Loucy (cell line): ENCODE measurements around the gene ARMH4.

Experiments
- H2AFZ ChIP-seq: fragments of 200-600 bp; sonication (generic); 2 replicates; pipeline ENCODE4 v1.6.0; 2016; ENCODE audit warnings: antibody characterized with exemption, mild to moderate bottlenecking, low read length, moderate library complexity
- H3F3A ChIP-seq: fragments of 200-600 bp; 2 replicates; pipeline ENCODE4 v1.6.0; 2016; ENCODE audit warnings: antibody characterized with exemption, low read depth, mild to moderate bottlenecking
- H3K27me3 ChIP-seq: fragments of 200-600 bp; sonication (generic); 2 replicates; pipeline ENCODE4 v1.6.1; 2014; ENCODE audit warnings: low read length, mild to moderate bottlenecking; ENCODE audit not compliant: insufficient read depth, poor library complexity, severe bottlenecking
- H3K36me3 ChIP-seq: fragments of 200-600 bp; sonication (generic); 2 replicates; pipeline ENCODE4 v1.6.1; 2016; ENCODE audit warnings: low read length; ENCODE audit not compliant: insufficient read depth
- H3K4me1 ChIP-seq: fragments of 200-600 bp; sonication (generic); 2 replicates; pipeline ENCODE4 v1.5.1; 2014; ENCODE audit warnings: low read length, mild to moderate bottlenecking; ENCODE audit not compliant: insufficient read depth, poor library complexity, severe bottlenecking
- H3K4me2 ChIP-seq: fragments of 200-600 bp; sonication (generic); 2 replicates; pipeline ENCODE4 v1.6.0; 2014; ENCODE audit warnings: antibody characterized with exemption, low read length, low read depth, mild to moderate bottlenecking; ENCODE audit not compliant: poor library complexity, severe bottlenecking
- H3K4me3 ChIP-seq: fragments of 200-600 bp; sonication (generic); 2 replicates; pipeline ENCODE4 v1.5.1; 2014; ENCODE audit warnings: low read length, mild to moderate bottlenecking, mixed read lengths; ENCODE audit not compliant: poor library complexity, severe bottlenecking
- H3K79me2 ChIP-seq: fragments of 200-600 bp; sonication (generic); 2 replicates; pipeline ENCODE4 v1.6.1; 2014; ENCODE audit warnings: low read length; ENCODE audit not compliant: insufficient read depth
- H3K9ac ChIP-seq: fragments of 200-600 bp; sonication (generic); 2 replicates; pipeline ENCODE4 v1.6.0; 2014; ENCODE audit warnings: mild to moderate bottlenecking, low read depth, low read length, moderate library complexity; ENCODE audit not compliant: poor library complexity, severe bottlenecking
- H3K9me2 ChIP-seq: fragments of 200-600 bp; sonication (generic); replicated peaks from 2 replicates; pipeline ENCODE4 v1.6.1; 2016; ENCODE audit warnings: low read depth, low read length, mixed read lengths
- H3K9me3 ChIP-seq: fragments of 200-600 bp; sonication (generic); 2 replicates; pipeline ENCODE4 v1.6.1; 2014; ENCODE audit warnings: mild to moderate bottlenecking, antibody characterized with exemption, low read length, low read depth; ENCODE audit not compliant: insufficient read depth
- H4K20me1 ChIP-seq: fragments of 200-600 bp; sonication (generic); 2 replicates; pipeline ENCODE4 v1.6.0; 2014; ENCODE audit warnings: antibody characterized with exemption, low read length, mild to moderate bottlenecking; ENCODE audit not compliant: insufficient read depth, poor library complexity, severe bottlenecking
- CTCF ChIP-seq: fragments of 200-600 bp; sonication (generic); conservative IDR thresholded peaks from 2 replicates; pipeline ENCODE4 v1.5.1; 2014; ENCODE audit warnings: mild to moderate bottlenecking, antibody characterized with exemption, low read length
- EZH2phosphoT487 ChIP-seq: fragments of 200-600 bp; IDR thresholded peaks from 2 replicates; pipeline ENCODE4 v1.6.1; 2018; ENCODE audit warnings: antibody characterized with exemption, mild to moderate bottlenecking, moderate library complexity, borderline replicate concordance

ARMH4 gene, protein sequence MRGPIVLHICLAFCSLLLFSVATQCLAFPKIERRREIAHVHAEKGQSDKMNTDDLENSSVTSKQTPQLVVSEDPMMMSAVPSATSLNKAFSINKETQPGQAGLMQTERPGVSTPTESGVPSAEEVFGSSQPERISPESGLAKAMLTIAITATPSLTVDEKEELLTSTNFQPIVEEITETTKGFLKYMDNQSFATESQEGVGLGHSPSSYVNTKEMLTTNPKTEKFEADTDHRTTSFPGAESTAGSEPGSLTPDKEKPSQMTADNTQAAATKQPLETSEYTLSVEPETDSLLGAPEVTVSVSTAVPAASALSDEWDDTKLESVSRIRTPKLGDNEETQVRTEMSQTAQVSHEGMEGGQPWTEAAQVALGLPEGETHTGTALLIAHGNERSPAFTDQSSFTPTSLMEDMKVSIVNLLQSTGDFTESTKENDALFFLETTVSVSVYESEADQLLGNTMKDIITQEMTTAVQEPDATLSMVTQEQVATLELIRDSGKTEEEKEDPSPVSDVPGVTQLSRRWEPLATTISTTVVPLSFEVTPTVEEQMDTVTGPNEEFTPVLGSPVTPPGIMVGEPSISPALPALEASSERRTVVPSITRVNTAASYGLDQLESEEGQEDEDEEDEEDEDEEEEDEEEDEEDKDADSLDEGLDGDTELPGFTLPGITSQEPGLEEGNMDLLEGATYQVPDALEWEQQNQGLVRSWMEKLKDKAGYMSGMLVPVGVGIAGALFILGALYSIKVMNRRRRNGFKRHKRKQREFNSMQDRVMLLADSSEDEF

DNA sequence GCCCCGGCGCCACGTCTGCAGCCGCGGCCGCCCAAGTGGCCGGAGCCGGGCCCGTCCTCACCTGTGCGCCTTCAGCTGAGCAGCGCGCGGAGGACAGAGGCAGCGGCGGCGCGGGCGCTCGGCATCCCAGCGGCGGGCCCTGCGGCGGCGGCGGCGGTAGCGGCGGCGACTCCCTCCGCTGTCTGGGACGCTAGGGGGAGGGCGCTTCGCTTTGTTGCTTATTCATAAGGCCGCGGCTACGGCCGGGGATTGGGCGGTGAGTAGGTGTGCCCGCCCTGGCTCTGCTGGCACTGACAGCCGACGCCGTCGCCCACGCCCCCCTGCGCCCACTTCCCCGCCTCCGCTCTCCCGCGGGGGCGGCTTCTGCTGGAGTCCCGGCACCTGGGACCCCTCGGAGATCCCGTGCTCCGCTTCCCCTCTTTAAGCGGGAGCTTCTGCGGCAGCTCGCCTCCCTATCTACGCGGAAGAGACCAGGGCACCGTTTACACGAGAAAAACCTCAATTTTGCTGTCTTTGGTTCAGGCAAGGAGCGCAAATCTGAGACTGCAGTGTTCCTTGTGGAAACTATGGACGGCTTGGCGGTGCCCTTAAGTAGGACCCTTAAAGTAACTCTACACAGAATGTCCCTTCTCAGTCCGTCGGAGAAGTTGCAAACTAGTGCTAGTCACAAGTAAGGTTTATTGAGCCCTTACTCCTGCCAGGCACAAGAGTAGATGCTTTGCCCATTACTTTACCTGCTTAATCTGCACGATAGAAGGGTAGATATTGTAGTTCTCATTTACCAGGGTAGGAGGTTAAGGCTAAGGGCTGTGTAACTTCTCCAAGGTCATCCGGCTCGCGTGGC, at the start of gene ARMH4:
Gene ARMH4, minus strand, starts transcription at position 200 of the 844 bp plus-strand sequence. CDS start 12,855 bp downstream, outside the sequence.
- no peaks in the 10 kb centered on the region for H3K9me3 ChIP-seq
- peaks cover 32% of the 10 kb centered on the region for H3K27me3 ChIP-seq
- no peaks in the 10 kb centered on the region for H3F3A ChIP-seq
- no peaks in the 10 kb centered on the region for H3K79me2 ChIP-seq
- peaks cover 6% of the 10 kb centered on the region for H3K4me1 ChIP-seq
- peak within 1 kb of the TSS; percentile 74 for H3K4me3 ChIP-seq
- H2AFZ ChIP-seq = peak within 1 kb of the TSS; percentile 96
- no peaks in the 10 kb centered on the region for H3K36me3 ChIP-seq
- TF ChIP-seq CTCF (no peak), EZH2phosphoT487 (no peak)
- H4K20me1 ChIP-seq = no peaks in the 10 kb centered on the region
- H3K9me2 ChIP-seq = no peaks in the 10 kb centered on the region
- peak within 1 kb of the TSS; percentile 89 for H3K4me2 ChIP-seq
- no peak within 1 kb of the TSS for H3K9ac ChIP-seq

- H3K4me3 ChIP-seq = peak overlapping the region; percentile 96
- no peak for TF ChIP-seq CTCF
- TF ChIP-seq EZH2phosphoT487 = no peak
- H3K4me2 ChIP-seq = peak overlapping the region; percentile 84
- H3F3A ChIP-seq = no peaks in the 10 kb centered on the region
- no peaks in the 10 kb centered on the region for H3K36me3 ChIP-seq
- H3K9ac ChIP-seq = peak overlapping the region; percentile 86
- peaks cover 24% of the 10 kb centered on the region for H3K79me2 ChIP-seq
- peak overlapping the region; percentile 81 for H2AFZ ChIP-seq
- no peaks in the 10 kb centered on the region for H3K9me2 ChIP-seq
- H3K4me1 ChIP-seq = peaks cover 25% of the 10 kb centered on the region
- H4K20me1 ChIP-seq = peaks cover 7% of the 10 kb centered on the region
- H3K9me3 ChIP-seq = no peaks in the 10 kb centered on the region
- no peaks in the 10 kb centered on the region for H3K27me3 ChIP-seq
These were observed 48.8 kb upstream of the ARMH4 start for GRCh38 chr14:58200846-58201245.

DNA sequence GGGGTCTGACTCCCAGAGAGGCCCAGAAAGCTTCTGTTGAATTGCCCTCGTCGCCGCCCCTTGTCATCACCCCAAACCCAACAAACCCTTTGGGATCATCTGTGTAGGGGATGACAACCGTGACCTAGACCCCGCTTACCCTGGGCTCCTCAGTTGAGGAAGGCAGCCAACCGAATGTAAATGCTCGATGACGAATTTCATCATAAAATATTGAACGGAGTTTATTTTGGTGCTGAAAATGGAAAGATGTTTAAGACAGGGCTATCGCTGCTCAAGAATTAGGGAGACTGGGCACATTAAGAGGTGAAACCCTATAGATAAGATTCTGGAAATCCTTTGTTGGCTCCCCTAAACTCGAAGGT, 48.4 kb upstream of the ARMH4 start:
- H3K9me3 ChIP-seq = no peaks in the 10 kb centered on the region
- H3K36me3 ChIP-seq = no peaks in the 10 kb centered on the region
- peaks cover 7% of the 10 kb centered on the region for H4K20me1 ChIP-seq
- H3K4me2 ChIP-seq = peak overlapping the region; percentile 84
- peaks cover 24% of the 10 kb centered on the region for H3K79me2 ChIP-seq
- no peaks in the 10 kb centered on the region for H3F3A ChIP-seq
- peak overlapping the region; percentile 96 for H3K4me3 ChIP-seq
- H3K4me1 ChIP-seq = peaks cover 25% of the 10 kb centered on the region
- peak overlapping the region; percentile 86 for H3K9ac ChIP-seq
- TF ChIP-seq EZH2phosphoT487 (no peak), CTCF (no peak)
- H3K27me3 ChIP-seq = no peaks in the 10 kb centered on the region
- H3K9me2 ChIP-seq = no peaks in the 10 kb centered on the region
- peak overlapping the region; percentile 81 for H2AFZ ChIP-seq
